ENCODE results near the gene NHERF2. TPM values are rescaled to one million over a fixed set of nuclear protein-coding genes. Genes with fewer than 3 reads are reported as not detected.
A peak's percentile ranks its signal among the peaks of the same experiment; 100 is the strongest.

Gene NHERF2
- total RNA-seq, 2 experiments from 2014 or later, result 2.4 to 3.7 TPM

GRCh38 chr16:1985466-1986150, 41.1 kb upstream of the NHERF2 start:
- H3K4me1 Mint-ChIP-seq, result peaks cover 23% of the 10 kb centered on the region
- peak overlapping the region; percentile 84 for H3K4me3 Mint-ChIP-seq
- DNase-seq, result no peak
- peaks cover 52% of the 10 kb centered on the region for H3K27me3 Mint-ChIP-seq
- H3K9me3 Mint-ChIP-seq, result no peaks in the 10 kb centered on the region
- peaks cover 12% of the 10 kb centered on the region for H3K36me3 Mint-ChIP-seq
- no peak overlapping the region for H3K27ac Mint-ChIP-seq

GRCh38 chr16:1987198-1987597, 39.5 kb upstream of the NHERF2 start:
- Mint-ChIP-seq H3K27ac (no peak overlapping the region), H3K4me3 (no peak overlapping the region), H3K36me3 (peaks cover 12% of the 10 kb centered on the region), H3K9me3 (no peaks in the 10 kb centered on the region), H3K27me3 (peaks cover 44% of the 10 kb centered on the region), H3K4me1 (peaks cover 26% of the 10 kb centered on the region)
- no peak for DNase-seq

- H3K27me3 Mint-ChIP-seq, result peaks cover 32% of the 10 kb centered on the region
- H3K27ac Mint-ChIP-seq, result no peak within 1 kb of the TSS
- peaks cover 12% of the 10 kb centered on the region for H3K36me3 Mint-ChIP-seq
- H3K4me3 Mint-ChIP-seq, result peak within 1 kb of the TSS; percentile 59
- no peak for DNase-seq
- no peaks in the 10 kb centered on the region for H3K9me3 Mint-ChIP-seq
- peaks cover 26% of the 10 kb centered on the region for H3K4me1 Mint-ChIP-seq
These were observed 37.2 kb upstream of the NHERF2 start, which contains the start of gene SYNGR3 for GRCh38 chr16:1989209-1990100. Gene SYNGR3, plus strand, starts transcription at chr16:1989970. Its CDS starts 133 bp downstream, at chr16:1990103.

- peaks cover 26% of the 10 kb centered on the region for H3K4me1 Mint-ChIP-seq
- peaks cover 12% of the 10 kb centered on the region for H3K36me3 Mint-ChIP-seq
- no peak overlapping the region for H3K27ac Mint-ChIP-seq
- DNase-seq, result no peak
- peak overlapping the region; percentile 59 for H3K4me3 Mint-ChIP-seq
- H3K9me3 Mint-ChIP-seq, result no peaks in the 10 kb centered on the region
- peaks cover 32% of the 10 kb centered on the region for H3K27me3 Mint-ChIP-seq
These were observed 36.7 kb upstream of the NHERF2 start for GRCh38 chr16:1990101-1990350.

- peaks cover 32% of the 10 kb centered on the region for H3K27me3 Mint-ChIP-seq
- H3K27ac Mint-ChIP-seq, result peak overlapping the region; percentile 66
- no peaks in the 10 kb centered on the region for H3K9me3 Mint-ChIP-seq
- H3K4me1 Mint-ChIP-seq, result peaks cover 22% of the 10 kb centered on the region
- peak; percentile 50 for DNase-seq
- H3K4me3 Mint-ChIP-seq, result peak overlapping the region; percentile 59
- peaks cover 15% of the 10 kb centered on the region for H3K36me3 Mint-ChIP-seq
These were observed 36.2 kb upstream of the NHERF2 start for GRCh38 chr16:1990351-1991134.

- peak overlapping the region; percentile 59 for H3K4me3 Mint-ChIP-seq
- peaks cover 32% of the 10 kb centered on the region for H3K27me3 Mint-ChIP-seq
- DNase-seq, result peak; percentile 60
- peaks cover 22% of the 10 kb centered on the region for H3K4me1 Mint-ChIP-seq
- peaks cover 17% of the 10 kb centered on the region for H3K36me3 Mint-ChIP-seq
- H3K27ac Mint-ChIP-seq, result peak overlapping the region; percentile 66
- H3K9me3 Mint-ChIP-seq, result no peaks in the 10 kb centered on the region
These were observed 35.6 kb upstream of the NHERF2 start for GRCh38 chr16:1991135-1991551.

GRCh38 chr16:1991588-1991947, 35.1 kb upstream of the NHERF2 start:
- Mint-ChIP-seq H3K27me3 (peaks cover 32% of the 10 kb centered on the region), H3K9me3 (no peaks in the 10 kb centered on the region), H3K27ac (peak overlapping the region; percentile 66), H3K4me3 (peak overlapping the region; percentile 59), H3K4me1 (peaks cover 25% of the 10 kb centered on the region), H3K36me3 (peaks cover 13% of the 10 kb centered on the region)
- no peak for DNase-seq

- Mint-ChIP-seq H3K27ac (no peak overlapping the region), H3K4me3 (no peak overlapping the region)
These were observed 34.6 kb upstream of the NHERF2 start for GRCh38 chr16:1991948-1992703.

GRCh38 chr16:1992704-1993317, 33.9 kb upstream of the NHERF2 start:
- Mint-ChIP-seq H3K4me3 (no peak overlapping the region), H3K27me3 (peaks cover 29% of the 10 kb centered on the region), H3K4me1 (peaks cover 28% of the 10 kb centered on the region), H3K27ac (no peak overlapping the region), H3K9me3 (no peaks in the 10 kb centered on the region), H3K36me3 (peaks cover 12% of the 10 kb centered on the region)
- no peak for DNase-seq

More at GRCh38 chr16:1991948-1992703, 34.6 kb upstream of the NHERF2 start:
- Mint-ChIP-seq H3K4me1 (peaks cover 26% of the 10 kb centered on the region), H3K27me3 (peaks cover 32% of the 10 kb centered on the region), H3K9me3 (no peaks in the 10 kb centered on the region), H3K36me3 (peaks cover 11% of the 10 kb centered on the region)
- peak; percentile 92 for DNase-seq

GRCh38 chr16:1993731-1994131, 33.0 kb upstream of the NHERF2 start:
- Mint-ChIP-seq H3K4me3 (no peak overlapping the region), H3K27me3 (peaks cover 21% of the 10 kb centered on the region), H3K4me1 (peaks cover 25% of the 10 kb centered on the region), H3K9me3 (no peaks in the 10 kb centered on the region), H3K27ac (no peak overlapping the region), H3K36me3 (peaks cover 13% of the 10 kb centered on the region)
- DNase-seq, result no peak

- H3K27ac Mint-ChIP-seq, result peak overlapping the region; percentile 12
- H3K9me3 Mint-ChIP-seq, result no peaks in the 10 kb centered on the region
- no peaks in the 10 kb centered on the region for H3K27me3 Mint-ChIP-seq
- no peak overlapping the region for H3K4me3 Mint-ChIP-seq
- no peak for DNase-seq
- H3K36me3 Mint-ChIP-seq, result peaks cover 21% of the 10 kb centered on the region
- peaks cover 14% of the 10 kb centered on the region for H3K4me1 Mint-ChIP-seq
These were observed 29.0 kb upstream of the NHERF2 start for GRCh38 chr16:1997494-1998359.

- no peaks in the 10 kb centered on the region for H3K9me3 Mint-ChIP-seq
- H3K4me3 Mint-ChIP-seq, result no peak overlapping the region
- H3K4me1 Mint-ChIP-seq, result peaks cover 12% of the 10 kb centered on the region
- peaks cover 21% of the 10 kb centered on the region for H3K36me3 Mint-ChIP-seq
- H3K27ac Mint-ChIP-seq, result no peak overlapping the region
- no peaks in the 10 kb centered on the region for H3K27me3 Mint-ChIP-seq
- no peak for DNase-seq
These were observed 28.3 kb upstream of the NHERF2 start for GRCh38 chr16:1998360-1998835.
